Endometrium (tissue), 2 donors: ENCODE results near the gene STOX2.

Source experiments
- FAIRE-seq: peaks from 2 replicates; lab custom pipeline; 2012; peaks lifted over from hg19 to GRCh38; lab: Jason Lieb, UNC
- donor health status: control.
- donor health status: control.

STOX2 gene

GRCh38 chr4:183905081-183905592 lies at the start of gene STOX2:
STOX2 (plus strand) TSS chr4:183905307; CDS start chr4:183906791, 1,484 bp downstream.
- FAIRE-seq = no peak

GRCh38 chr4:183855323-183856190 lies 49.5 kb upstream of the STOX2 start:
- no peak for FAIRE-seq

- FAIRE-seq = no peak
These were observed 48.1 kb upstream of the STOX2 start for GRCh38 chr4:183857040-183857439.

- no peak for FAIRE-seq
These were observed 47.0 kb upstream of the STOX2 start for GRCh38 chr4:183858011-183858615.

- no peak for FAIRE-seq
These were observed 45.0 kb upstream of the STOX2 start for GRCh38 chr4:183860119-183860518.

GRCh38 chr4:183860731-183861130 lies 44.4 kb upstream of the STOX2 start:
- FAIRE-seq = no peak

- no peak for FAIRE-seq
These were observed 43.7 kb upstream of the STOX2 start for GRCh38 chr4:183861426-183861825.

GRCh38 chr4:183863155-183863825 lies 41.8 kb upstream of the STOX2 start:
- no peak for FAIRE-seq

GRCh38 chr4:183867247-183867646 lies 37.9 kb upstream of the STOX2 start:
- no peak for FAIRE-seq

GRCh38 chr4:183870997-183871396 lies 34.1 kb upstream of the STOX2 start:
- no peak for FAIRE-seq

- FAIRE-seq = no peak
These were observed 33.5 kb upstream of the STOX2 start for GRCh38 chr4:183871581-183871980.

GRCh38 chr4:183872531-183872930 lies 32.6 kb upstream of the STOX2 start:
- FAIRE-seq = no peak

- no peak for FAIRE-seq
These were observed 31.5 kb upstream of the STOX2 start for GRCh38 chr4:183873409-183874185.

GRCh38 chr4:183875251-183875825 lies 29.8 kb upstream of the STOX2 start:
- no peak for FAIRE-seq

GRCh38 chr4:183876268-183876934 lies 28.7 kb upstream of the STOX2 start:
- no peak for FAIRE-seq

- FAIRE-seq = no peak
These were observed 26.7 kb upstream of the STOX2 start for GRCh38 chr4:183878251-183878970.

GRCh38 chr4:183885205-183885720 lies 19.8 kb upstream of the STOX2 start:
- FAIRE-seq = no peak

- FAIRE-seq = no peak
These were observed 17.8 kb upstream of the STOX2 start for GRCh38 chr4:183887351-183887750.

GRCh38 chr4:183888564-183888963 lies 16.5 kb upstream of the STOX2 start:
- no peak for FAIRE-seq

GRCh38 chr4:183889190-183889589 lies 15.9 kb upstream of the STOX2 start:
- no peak for FAIRE-seq
